NB4 (cell line): Measurements from ENCODE around the gene UBASH3A.

ENCODE experiments used
- DNase-seq: peaks from one replicate; pipeline ENCODE4 v3.0.0; 2010; ENCODE audit warnings: low read depth
- H3K4me3 ChIP-seq: one replicate; pipeline ENCODE4 v1.5.1; 2011; ENCODE audit warnings: mild to moderate bottlenecking, low read depth, low read length, moderate library complexity
- MYC ChIP-seq: IDR thresholded peaks from 2 replicates; pipeline ENCODE4 v1.6.1; 2011; ENCODE audit warnings: low read depth, low read length
- POLR2A ChIP-seq: IDR thresholded peaks from 2 replicates; pipeline ENCODE4 v1.6.1; 2011; ENCODE audit warnings: mild to moderate bottlenecking; ENCODE audit not compliant: insufficient read length; ENCODE audit errors: extremely low read depth
- TF ChIP-seq, protein P1 (sequence below): IDR thresholded peaks from 2 replicates; pipeline ENCODE4 v1.6.1; 2011; ENCODE audit warnings: low read depth, low read length
- TF ChIP-seq, protein P2 (sequence below): IDR thresholded peaks from one replicate; pipeline ENCODE4 v1.5.1; 2012; ENCODE audit warnings: low read depth, low read length

UBASH3A gene, protein sequence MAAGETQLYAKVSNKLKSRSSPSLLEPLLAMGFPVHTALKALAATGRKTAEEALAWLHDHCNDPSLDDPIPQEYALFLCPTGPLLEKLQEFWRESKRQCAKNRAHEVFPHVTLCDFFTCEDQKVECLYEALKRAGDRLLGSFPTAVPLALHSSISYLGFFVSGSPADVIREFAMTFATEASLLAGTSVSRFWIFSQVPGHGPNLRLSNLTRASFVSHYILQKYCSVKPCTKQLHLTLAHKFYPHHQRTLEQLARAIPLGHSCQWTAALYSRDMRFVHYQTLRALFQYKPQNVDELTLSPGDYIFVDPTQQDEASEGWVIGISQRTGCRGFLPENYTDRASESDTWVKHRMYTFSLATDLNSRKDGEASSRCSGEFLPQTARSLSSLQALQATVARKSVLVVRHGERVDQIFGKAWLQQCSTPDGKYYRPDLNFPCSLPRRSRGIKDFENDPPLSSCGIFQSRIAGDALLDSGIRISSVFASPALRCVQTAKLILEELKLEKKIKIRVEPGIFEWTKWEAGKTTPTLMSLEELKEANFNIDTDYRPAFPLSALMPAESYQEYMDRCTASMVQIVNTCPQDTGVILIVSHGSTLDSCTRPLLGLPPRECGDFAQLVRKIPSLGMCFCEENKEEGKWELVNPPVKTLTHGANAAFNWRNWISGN

DNA sequence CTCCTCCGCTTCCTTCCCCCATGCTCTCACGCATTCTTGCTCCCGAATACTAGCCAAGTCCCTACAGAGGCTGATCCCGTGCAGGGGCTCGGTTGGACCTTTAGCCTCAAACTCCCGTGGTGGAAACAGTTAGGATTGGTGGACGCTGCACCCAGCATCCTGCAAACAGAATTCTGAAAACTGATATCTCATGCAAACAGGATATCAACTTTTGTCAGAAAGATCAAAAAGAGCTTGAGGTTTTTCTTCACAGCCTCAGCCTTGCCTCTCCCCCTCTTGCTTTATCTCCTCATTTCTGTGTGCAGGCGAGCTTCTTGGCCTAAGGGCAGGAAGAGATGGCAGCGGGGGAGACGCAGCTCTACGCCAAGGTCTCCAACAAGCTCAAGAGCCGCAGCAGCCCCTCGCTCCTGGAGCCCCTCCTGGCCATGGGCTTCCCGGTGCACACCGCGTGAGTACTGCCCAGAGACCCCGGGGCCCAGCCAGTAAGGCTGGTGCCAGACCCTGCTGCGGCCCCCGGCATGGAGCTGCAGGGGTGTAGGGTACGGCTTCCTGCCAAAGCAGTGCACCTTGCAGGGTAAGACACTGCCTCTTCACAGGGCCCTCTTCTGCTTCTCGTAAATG, at the start of gene UBASH3A:
Gene UBASH3A (plus strand): TSS at position 292 of the 621 bp plus-strand sequence. CDS start 44 bp downstream, at position 336.
- TF ChIP-seq MYC (no peak), POLR2A (no peak)
- TF ChIP-seq, protein P1, sequence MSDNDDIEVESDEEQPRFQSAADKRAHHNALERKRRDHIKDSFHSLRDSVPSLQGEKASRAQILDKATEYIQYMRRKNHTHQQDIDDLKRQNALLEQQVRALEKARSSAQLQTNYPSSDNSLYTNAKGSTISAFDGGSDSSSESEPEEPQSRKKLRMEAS, result no peak
- no peak for DNase-seq
- H3K4me3 ChIP-seq, result no peak within 1 kb of the TSS

DNA sequence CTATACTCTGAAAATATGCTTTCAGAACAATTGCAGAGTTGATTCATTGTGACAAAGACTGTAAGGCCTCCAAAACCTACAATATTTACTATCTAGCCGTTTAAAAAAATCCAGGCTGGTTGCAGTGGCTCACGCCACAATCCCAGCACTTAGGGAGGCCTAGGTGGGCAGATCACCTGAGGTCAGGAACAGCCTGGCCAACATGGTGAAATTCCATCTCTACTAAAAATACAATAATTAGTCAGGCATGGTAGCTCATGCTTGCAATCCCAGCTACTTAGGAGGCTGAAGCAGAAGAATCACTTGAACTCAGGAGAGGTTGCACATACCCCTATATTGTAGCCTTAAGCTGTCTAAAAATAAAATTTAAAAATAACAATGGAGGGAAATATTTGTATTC, 47.7 kb upstream of the UBASH3A start:
- no peak for DNase-seq
- TF ChIP-seq, protein P2, sequence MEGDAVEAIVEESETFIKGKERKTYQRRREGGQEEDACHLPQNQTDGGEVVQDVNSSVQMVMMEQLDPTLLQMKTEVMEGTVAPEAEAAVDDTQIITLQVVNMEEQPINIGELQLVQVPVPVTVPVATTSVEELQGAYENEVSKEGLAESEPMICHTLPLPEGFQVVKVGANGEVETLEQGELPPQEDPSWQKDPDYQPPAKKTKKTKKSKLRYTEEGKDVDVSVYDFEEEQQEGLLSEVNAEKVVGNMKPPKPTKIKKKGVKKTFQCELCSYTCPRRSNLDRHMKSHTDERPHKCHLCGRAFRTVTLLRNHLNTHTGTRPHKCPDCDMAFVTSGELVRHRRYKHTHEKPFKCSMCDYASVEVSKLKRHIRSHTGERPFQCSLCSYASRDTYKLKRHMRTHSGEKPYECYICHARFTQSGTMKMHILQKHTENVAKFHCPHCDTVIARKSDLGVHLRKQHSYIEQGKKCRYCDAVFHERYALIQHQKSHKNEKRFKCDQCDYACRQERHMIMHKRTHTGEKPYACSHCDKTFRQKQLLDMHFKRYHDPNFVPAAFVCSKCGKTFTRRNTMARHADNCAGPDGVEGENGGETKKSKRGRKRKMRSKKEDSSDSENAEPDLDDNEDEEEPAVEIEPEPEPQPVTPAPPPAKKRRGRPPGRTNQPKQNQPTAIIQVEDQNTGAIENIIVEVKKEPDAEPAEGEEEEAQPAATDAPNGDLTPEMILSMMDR, result no peak
- TF ChIP-seq, protein P1, result no peak
- TF ChIP-seq MYC (no peak), POLR2A (no peak)
- H3K4me3 ChIP-seq, result no peak overlapping the region

DNA sequence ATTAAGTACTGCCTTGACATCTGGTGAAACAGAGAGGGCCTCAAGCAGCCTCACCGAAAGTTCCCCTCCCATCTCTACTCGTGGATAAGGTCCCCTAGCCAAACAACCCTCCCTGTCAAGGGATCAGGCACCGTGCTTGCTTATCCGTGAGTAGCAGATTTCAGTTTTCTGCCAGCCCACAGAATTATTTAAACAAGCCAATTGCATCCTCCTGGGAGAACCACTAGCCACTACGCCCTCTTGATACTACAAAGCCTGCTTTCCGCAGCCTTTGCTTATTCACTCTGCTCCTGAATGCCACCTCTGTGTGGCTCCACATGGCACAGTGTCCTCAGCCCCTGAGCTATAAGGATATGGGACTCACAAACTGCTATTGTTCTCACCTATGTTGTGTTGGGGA, 47.1 kb upstream of the UBASH3A start:
- H3K4me3 ChIP-seq, result no peak overlapping the region
- TF ChIP-seq, protein P2, result no peak
- TF ChIP-seq MYC (no peak), POLR2A (no peak)
- TF ChIP-seq, protein P1, result no peak
- DNase-seq, result no peak

DNA sequence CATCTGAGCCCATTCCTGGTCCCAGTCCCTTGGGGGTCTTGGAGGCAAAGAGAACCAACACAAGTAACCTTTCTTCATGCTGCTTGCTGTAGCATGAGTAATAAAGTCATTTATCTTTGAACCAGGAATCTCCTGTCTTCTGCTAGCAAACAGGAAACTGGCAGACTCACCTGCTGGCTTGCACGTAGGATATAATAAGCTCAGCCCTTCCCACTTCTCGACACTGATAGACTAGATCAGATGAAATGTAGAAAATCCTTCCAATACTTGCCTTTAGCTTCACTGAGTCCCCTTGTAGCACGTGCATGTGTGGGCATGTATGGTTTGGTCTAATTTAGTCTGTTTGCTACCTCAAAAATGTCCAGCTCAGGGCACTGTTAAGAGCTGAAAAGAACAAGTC, 46.4 kb upstream of the UBASH3A start:
- TF ChIP-seq, protein P2, result no peak
- TF ChIP-seq POLR2A (no peak), MYC (no peak)
- TF ChIP-seq, protein P1, result no peak
- H3K4me3 ChIP-seq, result no peak overlapping the region
- DNase-seq, result no peak

DNA sequence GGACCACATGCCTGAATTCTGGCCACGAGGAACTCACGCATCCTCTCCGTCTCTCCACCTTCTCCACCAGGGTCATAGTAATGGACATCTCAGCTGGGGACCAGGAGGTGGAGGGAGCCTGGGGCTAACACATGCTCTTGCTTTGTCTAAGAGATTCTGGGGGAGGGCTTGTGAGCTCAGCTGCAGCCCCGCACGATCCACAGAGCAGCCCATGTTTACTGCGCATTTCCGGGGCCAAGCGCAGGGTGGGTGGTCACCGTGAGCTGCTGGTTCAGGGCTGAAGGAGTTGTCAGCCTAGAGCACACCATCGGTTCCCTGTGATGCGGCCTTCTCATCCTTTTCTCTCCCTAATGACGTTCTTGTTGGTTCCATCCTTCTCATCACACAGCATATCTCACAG, 45.4 kb upstream of the UBASH3A start:
- DNase-seq, result no peak
- TF ChIP-seq, protein P2, result no peak
- TF ChIP-seq POLR2A, result no peak
- TF ChIP-seq MYC, result no peak
- TF ChIP-seq, protein P1, result no peak
- H3K4me3 ChIP-seq, result no peak overlapping the region

DNA sequence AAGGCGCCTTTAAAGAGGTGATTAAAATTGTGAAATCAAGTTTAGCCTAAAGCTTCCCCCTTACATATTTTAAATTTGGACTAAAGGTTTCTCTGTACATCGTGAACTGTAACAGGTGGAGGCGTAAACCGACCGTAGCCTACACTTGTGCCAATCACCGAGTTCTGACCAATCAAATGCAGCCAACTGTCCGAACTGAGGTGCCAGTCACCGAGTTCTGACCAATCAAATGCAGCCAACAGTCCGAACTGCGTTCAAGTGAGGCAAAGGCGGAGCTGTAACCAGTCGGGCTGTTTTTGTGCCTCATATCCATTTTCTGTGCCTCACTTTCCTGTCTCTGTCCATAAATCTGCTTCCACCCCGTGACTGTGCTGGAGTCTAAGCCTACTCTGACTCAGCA, 44.8 kb upstream of the UBASH3A start:
- no peak overlapping the region for H3K4me3 ChIP-seq
- no peak for TF ChIP-seq POLR2A
- no peak for TF ChIP-seq MYC
- TF ChIP-seq, protein P2, result no peak
- TF ChIP-seq, protein P1, result no peak
- no peak for DNase-seq
